Measurements from ENCODE around the gene SLC43A3.

The SLC43A3 gene

GRCh38 chr11:57370941-57371340 lies 56.0 kb downstream of the SLC43A3 start:
- in situ Hi-C loops (cut with MboI; ENCODE audit: low pct_unique_long_range_greater_than_20kb, low sequenced_read_pairs, unreplicated experiment): loop anchor here (25.0 kb wide), 2 partner anchors 141 to 266 kb away; partner anchors contain the start of genes SLC43A1 and YPEL4
- TF ChIP-seq CTCF (IDR thresholded peaks at IDR 0.05; ENCODE audit: extremely low read depth, insufficient read depth, missing control alignments): no peak
- no peak for DNase-seq (ENCODE audit: low spot score)

GRCh38 chr11:57370251-57370650 lies 56.7 kb downstream of the SLC43A3 start:
- DNase-seq (ENCODE audit: low spot score): no peak
- TF ChIP-seq CTCF (IDR thresholded peaks at IDR 0.05; ENCODE audit: extremely low read depth, insufficient read depth, missing control alignments): no peak
- in situ Hi-C loops (cut with MboI; ENCODE audit: low pct_unique_long_range_greater_than_20kb, low sequenced_read_pairs, unreplicated experiment): loop anchor here (25.0 kb wide), 2 partner anchors 142 to 267 kb away; partner anchors contain the start of genes SLC43A1 and YPEL4

GRCh38 chr11:57368845-57369232 lies 58.1 kb downstream of the SLC43A3 start:
- no peak for DNase-seq (ENCODE audit: low spot score)
- no peak for TF ChIP-seq CTCF (IDR thresholded peaks at IDR 0.05; ENCODE audit: extremely low read depth, insufficient read depth, missing control alignments)

GRCh38 chr11:57368106-57368844 lies 58.6 kb downstream of the SLC43A3 start:
- TF ChIP-seq CTCF (IDR thresholded peaks at IDR 0.05; ENCODE audit: extremely low read depth, insufficient read depth, missing control alignments): no peak
- DNase-seq (ENCODE audit: low spot score): no peak
- in situ Hi-C loops (cut with MboI; ENCODE audit: low pct_unique_long_range_greater_than_20kb, low sequenced_read_pairs, unreplicated experiment): loop anchor here (25.0 kb wide), 2 partner anchors 144 to 269 kb away; partner anchors contain the start of genes SLC43A1 and YPEL4

More at GRCh38 chr11:57368845-57369232, 58.1 kb downstream of the SLC43A3 start:
- in situ Hi-C loops (cut with MboI; ENCODE audit: low pct_unique_long_range_greater_than_20kb, low sequenced_read_pairs, unreplicated experiment): loop anchor here (25.0 kb wide), 2 partner anchors 143 to 268 kb away; partner anchors contain the start of genes SLC43A1 and YPEL4

- in situ Hi-C loops (cut with MboI; ENCODE audit: low pct_unique_long_range_greater_than_20kb, low sequenced_read_pairs, unreplicated experiment): loop anchor here (25.0 kb wide), 2 partner anchors 147 to 272 kb away; partner anchors contain the start of genes SLC43A1 and YPEL4
- TF ChIP-seq CTCF (IDR thresholded peaks at IDR 0.05; ENCODE audit: extremely low read depth, insufficient read depth, missing control alignments): no peak
- no peak for DNase-seq (ENCODE audit: low spot score)
Measured at GRCh38 chr11:57364851-57365660, 61.9 kb downstream of the SLC43A3 start.

Measured in GM13977 (cell line).